Measurements from ENCODE around the gene LOXL1. TPM values are rescaled to one million over a fixed set of nuclear protein-coding genes. Genes with fewer than 3 reads are reported as not detected.

The LOXL1 gene
- total and polyA plus RNA-seq, 2 donors (not counting 1 experiment from before 2014, with no cell fraction given), result 0.21 to 0.49 TPM

- H3K27me3 ChIP-seq (replicated peaks in 1 of 4; ENCODE audit: control extremely low read depth in 1 of 4, control insufficient read depth in 3 of 4, insufficient read depth in 4 of 4, low read length in 3 of 4), result peaks cover 0 to 7% (median 0%) of the 10 kb centered on the region in 4 experiments
- DNase-seq (no peak), ATAC-seq (ENCODE audit: low read depth) (no peak)
- Mint-ChIP-seq H3K4me1 (peaks cover 2% of the 10 kb centered on the region), H3K9me3 (ENCODE audit: insufficient read depth) (no peaks in the 10 kb centered on the region), H3K27ac (no peak overlapping the region), H3K4me3 (no peak overlapping the region), H3K27me3 (peaks cover 18% of the 10 kb centered on the region)
- H3K4me2 ChIP-seq (replicated peaks; ENCODE audit: low read depth, low read length, poor library complexity, severe bottlenecking), result no peak overlapping the region
- H3K36me3 ChIP-seq (replicated peaks in 1 of 2; ENCODE audit: control extremely low read depth in 1 of 2, control insufficient read depth in 1 of 2, extremely low read depth in 1 of 2, insufficient read depth in 2 of 2, low read length in 1 of 2), result no peaks in the 10 kb centered on the region
- no peak overlapping the region for H3K27ac ChIP-seq (ENCODE audit: low read length in 2 of 2)
- WGBS (ENCODE audit: insufficient coverage), result 84% methylated on average over 6 of the region's 9 CpGs
- no peaks in the 10 kb centered on the region for H3K9me3 ChIP-seq (ENCODE audit: control extremely low read depth in 1 of 3, control insufficient read depth in 2 of 3, insufficient read depth in 1 of 3, low read length in 2 of 3)
- no peaks in the 10 kb centered on the region for H3K79me2 ChIP-seq (ENCODE audit: control insufficient read depth, insufficient read depth, low read length)
- no peak overlapping the region for H2AFZ ChIP-seq (ENCODE audit: insufficient read depth, low read depth, low read length, poor library complexity, severe bottlenecking)
- POLR2A ChIA-PET, result no interaction called here
- H4K20me1 ChIP-seq (ENCODE audit: control insufficient read depth, insufficient read depth, low read length, poor library complexity, severe bottlenecking), result no peaks in the 10 kb centered on the region
- no peaks in the 10 kb centered on the region for H3K4me1 ChIP-seq (ENCODE audit: control insufficient read depth in 2 of 2, insufficient read depth in 2 of 2, low read length in 2 of 2)
- no peak overlapping the region for H3K9ac ChIP-seq (ENCODE audit: low read length)
- CTCF ChIA-PET, result no interaction called here
- TF ChIP-seq EZH2 (IDR thresholded peaks at IDR 0.05; ENCODE audit: borderline replicate concordance, insufficient read depth, low read depth, low read length, poor library complexity, severe bottlenecking) (no peak), CTCF (IDR thresholded peaks at IDR 0.05) (no peak)
- no peak overlapping the region for H3K4me3 ChIP-seq (ENCODE audit: control extremely low read depth in 1 of 5, extremely low read depth in 1 of 5, insufficient read depth in 1 of 5, low read depth in 2 of 5, low read length in 4 of 5)
- intact Hi-C loops (cut with micrococcal nuclease), result no loop called here
Measured at GRCh38 chr15:73904026-73904815, 22.0 kb upstream of the LOXL1 start.

DNA sequence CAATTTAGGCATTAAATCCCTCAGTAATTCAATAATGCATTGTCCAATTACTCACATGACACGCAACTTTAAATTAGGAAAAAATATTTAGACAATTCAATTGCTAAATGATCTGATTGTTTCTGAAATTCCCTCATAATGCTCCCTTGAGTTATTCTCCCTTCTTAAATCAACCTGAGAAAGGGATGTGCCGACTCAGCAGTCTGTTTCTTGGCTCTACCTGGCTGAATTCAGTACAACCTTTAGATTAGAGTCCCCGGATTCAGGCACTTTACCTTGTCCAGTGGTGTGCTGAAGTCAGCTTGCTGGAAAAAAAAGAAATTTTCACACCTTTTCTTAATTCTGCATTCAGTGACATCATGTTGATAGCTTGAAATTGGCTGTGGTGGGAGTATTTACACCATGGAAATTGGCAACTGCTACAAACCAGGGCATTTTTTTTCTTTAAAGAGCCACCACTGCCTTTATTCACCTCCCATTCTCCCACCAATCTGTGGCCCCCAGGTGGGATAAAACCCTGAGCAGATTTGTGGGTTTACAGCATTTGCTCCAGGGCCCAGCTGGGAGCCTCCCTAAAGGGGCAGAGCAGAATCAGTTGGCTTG, 20.9 kb upstream of the LOXL1 start:
- no peaks in the 10 kb centered on the region for H3K9me3 ChIP-seq (ENCODE audit: control extremely low read depth in 1 of 3, control insufficient read depth in 2 of 3, insufficient read depth in 1 of 3, low read length in 2 of 3)
- Mint-ChIP-seq H3K9me3 (ENCODE audit: insufficient read depth) (no peaks in the 10 kb centered on the region), H3K4me3 (no peak overlapping the region), H3K27me3 (peaks cover 18% of the 10 kb centered on the region), H3K4me1 (peaks cover 2% of the 10 kb centered on the region), H3K27ac (no peak overlapping the region)
- H2AFZ ChIP-seq (ENCODE audit: insufficient read depth, low read depth, low read length, poor library complexity, severe bottlenecking), result no peak overlapping the region
- no peak overlapping the region for H3K9ac ChIP-seq (ENCODE audit: low read length)
- intact Hi-C loops (cut with micrococcal nuclease), result no loop called here
- H3K36me3 ChIP-seq (replicated peaks in 1 of 2; ENCODE audit: control extremely low read depth in 1 of 2, control insufficient read depth in 1 of 2, extremely low read depth in 1 of 2, insufficient read depth in 2 of 2, low read length in 1 of 2), result no peaks in the 10 kb centered on the region
- H4K20me1 ChIP-seq (ENCODE audit: control insufficient read depth, insufficient read depth, low read length, poor library complexity, severe bottlenecking), result no peaks in the 10 kb centered on the region
- WGBS (ENCODE audit: insufficient coverage), result no CpG with 5 or more reads among the region's 3 CpGs
- H3K4me2 ChIP-seq (replicated peaks; ENCODE audit: low read depth, low read length, poor library complexity, severe bottlenecking), result no peak overlapping the region
- no peaks in the 10 kb centered on the region for H3K4me1 ChIP-seq (ENCODE audit: control insufficient read depth in 2 of 2, insufficient read depth in 2 of 2, low read length in 2 of 2)
- ATAC-seq (ENCODE audit: low read depth) (no peak), DNase-seq (no peak)
- no peak overlapping the region for H3K27ac ChIP-seq (ENCODE audit: low read length in 2 of 2)
- H3K4me3 ChIP-seq (ENCODE audit: control extremely low read depth in 1 of 5, extremely low read depth in 1 of 5, insufficient read depth in 1 of 5, low read depth in 2 of 5, low read length in 4 of 5), result no peak overlapping the region
- CTCF ChIA-PET, result no interaction called here
- TF ChIP-seq CTCF (IDR thresholded peaks at IDR 0.05) (no peak), EZH2 (IDR thresholded peaks at IDR 0.05; ENCODE audit: borderline replicate concordance, insufficient read depth, low read depth, low read length, poor library complexity, severe bottlenecking) (no peak)
- peaks cover 0 to 7% (median 0%) of the 10 kb centered on the region in 4 experiments for H3K27me3 ChIP-seq (replicated peaks in 1 of 4; ENCODE audit: control extremely low read depth in 1 of 4, control insufficient read depth in 3 of 4, insufficient read depth in 4 of 4, low read length in 3 of 4)
- POLR2A ChIA-PET, result no interaction called here
- H3K79me2 ChIP-seq (ENCODE audit: control insufficient read depth, insufficient read depth, low read length), result no peaks in the 10 kb centered on the region

All from B cell (primary cell).